GM18511 (cell line): Measurements from ENCODE around the gene F13B.
"Not testable (repeated sequence)": the region's sequence is repeated elsewhere in the genome, so short reads cannot be mapped to it uniquely, and the experiment has no call there.

Source experiments
- ATAC-seq: cut with Tn5 transposase; IDR thresholded peaks from one replicate; pipeline ENCODE4 v1.9.1; 2021; ENCODE audit warnings: mild to moderate bottlenecking, moderate library complexity; ENCODE audit not compliant: unreplicated experiment

F13B gene

GRCh38 chr1:197049100-197049499, 18.0 kb downstream of the F13B start:
- ATAC-seq: no peak

GRCh38 chr1:197042676-197043341, 24.3 kb downstream of the F13B start:
- ATAC-seq: no peak

GRCh38 chr1:197041486-197042353, 25.3 kb downstream of the F13B start:
- peak; percentile 82 for ATAC-seq

- ATAC-seq: no peak
These were observed 30.2 kb downstream of the F13B start for GRCh38 chr1:197036861-197037260.

GRCh38 chr1:197034631-197035339, 32.3 kb downstream of the F13B start:
- not testable (repeated sequence) for ATAC-seq

GRCh38 chr1:197029749-197030148, 37.3 kb downstream of the F13B start:
- no peak for ATAC-seq

- ATAC-seq: no peak
These were observed 39.7 kb downstream of the F13B start for GRCh38 chr1:197027359-197027758.

GRCh38 chr1:197024460-197024859, 42.6 kb downstream of the F13B start:
- no peak for ATAC-seq

GRCh38 chr1:197021716-197022115, 45.3 kb downstream of the F13B start:
- ATAC-seq: no peak

- ATAC-seq: no peak
These were observed 49.4 kb downstream of the F13B start for GRCh38 chr1:197017558-197018146.

GRCh38 chr1:197016751-197017150, 50.3 kb downstream of the F13B start:
- ATAC-seq: no peak

- no peak for ATAC-seq
These were observed 53.8 kb downstream of the F13B start for GRCh38 chr1:197013234-197013633.

GRCh38 chr1:197011614-197012013, 55.4 kb downstream of the F13B start:
- ATAC-seq: no peak

GRCh38 chr1:197008861-197009260, 58.2 kb downstream of the F13B start:
- ATAC-seq: no peak

- no peak for ATAC-seq
These were observed 63.9 kb downstream of the F13B start for GRCh38 chr1:197003132-197003531.

GRCh38 chr1:197001828-197002227, 65.2 kb downstream of the F13B start:
- ATAC-seq: no peak

GRCh38 chr1:196997423-196997822, 69.6 kb downstream of the F13B start:
- ATAC-seq: no peak

GRCh38 chr1:196993916-196994315, 73.1 kb downstream of the F13B start:
- ATAC-seq: no peak

GRCh38 chr1:196991919-196992651, 75.0 kb downstream of the F13B start:
- not testable (repeated sequence) for ATAC-seq
